ENCODE results near the gene LY6G6F. TPM values are rescaled to one million over a fixed set of nuclear protein-coding genes. Genes with fewer than 3 reads are reported as not detected.

The LY6G6F gene
- total RNA-seq, 4 donors from 2014 or later, result not detected

DNA sequence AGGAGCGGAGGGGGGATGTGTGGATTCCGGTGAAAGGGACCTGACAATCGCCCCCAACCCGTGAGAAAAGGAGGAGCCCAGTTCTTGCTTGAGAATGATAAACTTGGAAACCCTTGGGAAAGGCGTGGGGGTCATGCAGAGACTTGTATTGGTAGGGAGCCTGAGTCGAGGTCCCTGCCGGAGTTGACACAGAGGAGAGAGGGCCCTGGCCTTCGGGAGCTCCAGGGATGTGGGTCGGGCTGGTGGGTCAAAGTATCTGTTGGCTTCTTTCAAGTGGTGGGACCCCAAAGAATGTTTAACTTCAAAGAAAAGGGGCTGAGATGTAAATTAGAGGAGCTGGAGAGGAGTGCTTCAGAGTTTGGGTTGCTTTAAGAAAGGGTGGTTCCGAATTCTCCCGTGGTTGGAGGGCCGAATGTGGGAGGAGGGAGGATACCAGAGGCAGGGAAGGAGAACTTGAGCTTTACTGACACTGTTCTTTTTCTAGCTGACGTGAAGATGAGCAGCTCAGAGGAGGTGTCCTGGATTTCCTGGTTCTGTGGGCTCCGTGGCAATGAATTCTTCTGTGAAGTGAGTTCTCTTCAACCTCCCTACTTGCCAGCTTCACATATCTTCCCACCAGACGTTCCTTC is 40.2 kb upstream of the LY6G6F start:
- H3K27me3 ChIP-seq, result no peaks in the 10 kb centered on the region
- no peaks in the 10 kb centered on the region for H3K9me3 ChIP-seq
- no peak for ATAC-seq
- H3K4me1 ChIP-seq, result peaks cover 0 to 67% (median 28%) of the 10 kb centered on the region in 3 donors
- peak overlapping the region; percentile 60 to 98 (median 95) for H3K27ac ChIP-seq
- H3K36me3 ChIP-seq, result peaks cover 0 to 68% of the 10 kb centered on the region in 2 donors
- peak overlapping the region; percentile 55 to 67 for H3K4me3 ChIP-seq
- 4 to 7% methylated on average over 6 to 12 of the region's 15 CpGs for WGBS, 2 donors (ENCODE audit: low coverage in 1 of 2)
- no peak for TF ChIP-seq POLR2A (IDR thresholded peaks at IDR 0.05)
- TF ChIP-seq POLR2AphosphoS5 (IDR thresholded peaks at IDR 0.05), result no peak
- TF ChIP-seq, protein P1, sequence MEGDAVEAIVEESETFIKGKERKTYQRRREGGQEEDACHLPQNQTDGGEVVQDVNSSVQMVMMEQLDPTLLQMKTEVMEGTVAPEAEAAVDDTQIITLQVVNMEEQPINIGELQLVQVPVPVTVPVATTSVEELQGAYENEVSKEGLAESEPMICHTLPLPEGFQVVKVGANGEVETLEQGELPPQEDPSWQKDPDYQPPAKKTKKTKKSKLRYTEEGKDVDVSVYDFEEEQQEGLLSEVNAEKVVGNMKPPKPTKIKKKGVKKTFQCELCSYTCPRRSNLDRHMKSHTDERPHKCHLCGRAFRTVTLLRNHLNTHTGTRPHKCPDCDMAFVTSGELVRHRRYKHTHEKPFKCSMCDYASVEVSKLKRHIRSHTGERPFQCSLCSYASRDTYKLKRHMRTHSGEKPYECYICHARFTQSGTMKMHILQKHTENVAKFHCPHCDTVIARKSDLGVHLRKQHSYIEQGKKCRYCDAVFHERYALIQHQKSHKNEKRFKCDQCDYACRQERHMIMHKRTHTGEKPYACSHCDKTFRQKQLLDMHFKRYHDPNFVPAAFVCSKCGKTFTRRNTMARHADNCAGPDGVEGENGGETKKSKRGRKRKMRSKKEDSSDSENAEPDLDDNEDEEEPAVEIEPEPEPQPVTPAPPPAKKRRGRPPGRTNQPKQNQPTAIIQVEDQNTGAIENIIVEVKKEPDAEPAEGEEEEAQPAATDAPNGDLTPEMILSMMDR (IDR thresholded peaks at IDR 0.05), result no peak
- no peak for TF ChIP-seq EP300 (IDR thresholded peaks at IDR 0.05)

DNA sequence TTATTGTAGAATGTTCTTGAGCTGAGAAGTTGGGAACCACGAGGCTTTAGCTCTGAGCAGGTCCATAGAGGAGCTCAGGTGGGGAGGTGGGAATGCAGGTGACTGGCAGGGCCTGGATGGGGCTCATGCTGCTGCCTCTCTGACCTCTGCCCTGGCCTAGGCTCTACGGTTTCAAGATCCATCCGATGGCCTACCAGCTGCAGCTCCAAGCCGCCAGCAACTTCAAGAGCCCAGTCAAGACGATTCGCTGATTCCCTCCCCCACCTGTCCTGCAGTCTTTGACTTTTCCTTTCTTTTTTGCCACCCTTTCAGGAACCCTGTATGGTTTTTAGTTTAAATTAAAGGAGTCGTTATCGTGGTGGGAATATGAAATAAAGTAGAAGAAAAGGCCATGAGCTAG is 37.0 kb upstream of the LY6G6F start, which contains the start of gene LY6G5B:
LY6G5B (plus strand) TSS at position 301 of the 400 bp plus-strand sequence. CDS start 975 bp downstream, outside the sequence.
- Histone ChIP-seq H3K4me3 (no peak within 1 kb of the TSS), H3K4me1 (peaks cover 0 to 36% (median 11%) of the 10 kb centered on the region in 3 donors), H3K27ac (no peak within 1 kb of the TSS), H3K36me3 (peaks cover 0 to 75% of the 10 kb centered on the region in 2 donors), H3K9me3 (no peaks in the 10 kb centered on the region), H3K27me3 (no peaks in the 10 kb centered on the region)
- 67% methylated on average over 8 of the region's 8 CpGs; no CpG with 5 or more reads in 1 of the 2 donors for WGBS, 2 donors (ENCODE audit: low coverage in 1 of 2)
- TF ChIP-seq EP300 (IDR thresholded peaks at IDR 0.05) (no peak), POLR2A (IDR thresholded peaks at IDR 0.05) (no peak), POLR2AphosphoS5 (IDR thresholded peaks at IDR 0.05) (no peak)
- TF ChIP-seq, protein P1 (IDR thresholded peaks at IDR 0.05), result no peak
- ATAC-seq, result no peak

DNA sequence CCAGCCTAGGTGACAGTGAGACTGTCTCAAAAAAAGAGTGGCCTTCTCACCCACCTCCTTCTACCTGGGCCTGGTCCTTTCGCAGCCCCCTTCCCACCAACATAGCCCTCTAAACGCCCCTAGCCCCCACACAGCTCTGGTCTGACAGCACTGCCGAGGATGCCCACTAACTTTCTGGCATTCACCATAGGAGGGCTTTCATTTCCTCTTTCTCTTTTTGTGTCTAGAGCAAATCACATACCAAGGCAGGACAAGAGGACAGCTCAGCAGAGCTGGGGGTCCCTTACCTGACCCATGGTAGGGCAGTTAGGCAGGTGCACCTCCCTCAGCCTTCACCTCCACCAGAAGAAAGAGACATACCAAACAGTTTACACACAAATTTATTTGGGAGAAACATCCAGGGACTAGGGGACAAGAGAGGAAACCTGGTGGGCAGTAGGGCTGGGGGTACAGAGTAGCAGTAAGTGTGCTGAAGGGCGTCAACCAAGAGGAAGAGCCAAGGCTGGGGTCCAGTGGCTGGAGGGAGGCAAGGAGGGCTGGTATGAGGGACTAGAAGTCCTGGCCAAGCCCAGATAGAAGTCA is 30.3 kb upstream of the LY6G6F start:
- peaks cover 0 to 16% (median 5%) of the 10 kb centered on the region in 3 donors for H3K4me1 ChIP-seq
- H3K27me3 ChIP-seq, result no peaks in the 10 kb centered on the region
- no peak overlapping the region for H3K27ac ChIP-seq
- H3K9me3 ChIP-seq, result no peaks in the 10 kb centered on the region
- H3K36me3 ChIP-seq, result peaks cover 0 to 31% of the 10 kb centered on the region in 2 donors
- ATAC-seq, result no peak
- no peak overlapping the region for H3K4me3 ChIP-seq
- TF ChIP-seq POLR2A (IDR thresholded peaks at IDR 0.05) (no peak), EP300 (IDR thresholded peaks at IDR 0.05) (no peak), POLR2AphosphoS5 (IDR thresholded peaks at IDR 0.05) (no peak)
- TF ChIP-seq, protein P1 (IDR thresholded peaks at IDR 0.05), result no peak
- WGBS, 2 donors (ENCODE audit: low coverage in 1 of 2), result 70 to 85% methylated on average over 2 to 3 of the region's 4 CpGs

DNA sequence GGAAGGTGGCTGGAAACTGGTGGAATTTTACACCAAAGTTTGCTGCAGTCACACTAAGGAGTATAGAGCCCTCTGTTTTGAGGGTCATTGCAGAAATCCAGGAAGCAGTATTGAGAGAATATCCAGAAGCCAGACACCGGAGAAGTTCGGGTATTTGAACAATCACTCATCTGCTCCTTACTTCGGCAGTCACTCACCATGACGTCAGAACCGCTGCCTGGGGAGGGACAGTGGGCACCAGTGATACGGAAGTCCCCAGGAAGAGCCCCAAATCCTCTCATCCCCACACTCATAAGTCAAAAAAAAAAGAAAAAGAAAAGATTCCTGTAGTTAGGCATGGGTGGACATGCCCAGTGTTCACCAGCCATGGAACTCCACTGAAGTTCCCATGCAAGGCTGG is 29.8 kb upstream of the LY6G6F start:
- peaks cover 0 to 26% of the 10 kb centered on the region in 2 donors for H3K36me3 ChIP-seq
- H3K4me3 ChIP-seq, result no peak overlapping the region
- peaks cover 0 to 20% (median 5%) of the 10 kb centered on the region in 3 donors for H3K4me1 ChIP-seq
- no peaks in the 10 kb centered on the region for H3K9me3 ChIP-seq
- no peak for ATAC-seq
- H3K27ac ChIP-seq, result no peak overlapping the region
- WGBS, 2 donors (ENCODE audit: low coverage in 1 of 2), result 57% methylated on average over 6 of the region's 6 CpGs; no CpG with 5 or more reads in 1 of the 2 donors
- TF ChIP-seq, protein P1 (IDR thresholded peaks at IDR 0.05), result no peak
- TF ChIP-seq POLR2A (IDR thresholded peaks at IDR 0.05) (no peak), EP300 (IDR thresholded peaks at IDR 0.05) (no peak), POLR2AphosphoS5 (IDR thresholded peaks at IDR 0.05) (no peak)
- H3K27me3 ChIP-seq, result no peaks in the 10 kb centered on the region
